DMS79 treated with DMSO at 0.1 percent for 48 hours (cell line): ENCODE results near the gene GGPS1.
A peak's percentile ranks its signal among the peaks of the same experiment; 100 is the strongest.
"Not testable (repeated sequence)": the region's sequence is repeated elsewhere in the genome, so short reads cannot be mapped to it uniquely, and the experiment has no call there.

Experiments used
- DNase-seq: peaks from one replicate; lab custom pipeline; 2025; lab: John Stamatoyannopoulos, UW

Gene GGPS1

GRCh38 chr1:235304549-235305451, 23.6 kb upstream of the GGPS1 start:
- DNase-seq: no peak

DNA sequence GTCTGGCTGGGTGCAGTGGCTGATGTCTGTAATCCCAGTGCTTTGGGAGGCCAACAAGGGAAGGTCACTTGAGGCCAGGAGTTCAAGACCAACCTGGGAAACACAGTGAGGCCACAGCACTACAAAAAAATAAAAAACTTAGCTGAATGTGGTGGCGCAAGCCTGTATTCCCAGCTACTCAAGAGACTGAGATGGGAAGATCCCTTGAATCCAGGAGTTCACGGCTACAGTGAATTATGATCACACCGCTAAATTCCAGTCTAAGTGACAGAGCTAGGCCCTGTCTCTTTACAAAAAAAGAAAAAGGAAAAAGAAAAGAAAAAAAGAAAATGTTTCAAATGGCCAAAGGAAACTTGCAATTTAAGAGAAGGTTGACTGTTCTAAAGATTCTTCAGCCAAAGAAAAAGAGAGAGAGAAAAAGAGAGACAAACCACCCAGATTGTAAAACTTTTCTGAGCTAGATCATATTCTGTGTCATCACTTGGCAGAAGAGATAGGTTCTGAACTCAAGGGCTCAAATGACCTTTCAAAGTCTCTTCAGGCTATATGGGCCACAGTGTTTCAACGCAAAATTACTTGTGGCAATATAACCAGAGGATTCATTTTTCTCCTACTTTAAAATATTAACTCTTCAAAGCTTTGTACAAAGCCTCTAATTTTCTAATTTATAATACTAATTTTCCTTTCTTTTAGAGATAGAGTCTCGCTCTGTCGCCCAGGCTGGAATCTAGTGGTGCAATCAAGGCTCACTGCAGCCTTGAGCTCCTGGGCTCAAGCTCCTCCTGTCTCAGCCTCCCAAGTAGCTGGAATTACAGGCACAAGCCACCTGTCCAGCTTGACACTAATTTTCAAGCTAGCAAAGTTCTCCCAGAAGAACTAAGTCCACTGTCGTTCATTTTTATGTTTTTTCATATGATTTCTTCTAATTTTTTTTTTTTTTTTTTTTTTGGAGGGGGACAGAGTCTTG, 20.9 kb upstream of the GGPS1 start:
- no peak for DNase-seq

DNA sequence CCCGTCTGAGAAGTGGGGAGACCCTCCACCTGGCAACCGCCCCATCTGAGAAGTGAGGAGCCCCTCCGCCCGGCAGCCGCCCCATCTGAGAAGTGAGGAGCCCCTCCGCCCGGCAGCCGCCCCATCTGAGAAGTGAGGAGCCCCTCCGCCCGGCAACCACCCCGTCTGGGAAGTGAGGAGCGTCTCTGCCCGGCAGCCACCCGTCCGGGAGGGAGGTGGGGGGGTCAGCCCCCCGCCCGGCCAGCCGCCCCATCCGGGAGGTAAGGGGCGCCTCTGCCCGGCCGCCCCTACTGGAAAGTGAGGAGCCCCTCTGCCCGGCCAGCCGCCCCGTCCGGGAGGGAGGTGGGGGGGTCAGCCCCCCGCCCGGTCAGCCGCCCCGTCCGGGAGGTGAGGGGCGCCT, 19.2 kb upstream of the GGPS1 start:
- not testable (repeated sequence) for DNase-seq

GRCh38 chr1:235313262-235313661, 15.1 kb upstream of the GGPS1 start:
- no peak for DNase-seq

- DNase-seq: no peak
Measured at GRCh38 chr1:235313931-235314678, 14.3 kb upstream of the GGPS1 start.

DNA sequence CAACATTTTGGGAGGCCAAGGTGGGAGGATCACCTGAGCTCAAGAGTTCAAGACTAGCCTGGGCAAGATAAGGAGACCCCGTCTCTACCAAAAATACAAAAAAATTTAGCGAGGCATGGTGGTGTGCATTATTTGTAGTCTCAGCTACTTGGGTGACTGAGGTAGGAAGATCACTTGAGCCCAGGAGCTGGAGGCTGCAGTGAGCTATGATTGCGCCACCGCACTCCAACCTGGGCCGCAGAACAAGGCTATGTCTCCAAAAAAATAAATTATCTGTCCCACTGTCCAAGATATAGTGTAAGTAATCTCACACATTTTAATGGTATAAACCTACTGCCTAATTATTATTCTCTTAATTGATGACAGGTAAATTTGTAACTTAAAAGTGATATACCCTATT, 13.2 kb upstream of the GGPS1 start:
- no peak for DNase-seq

GRCh38 chr1:235315735-235316134, 12.6 kb upstream of the GGPS1 start:
- no peak for DNase-seq

- DNase-seq: no peak
Measured at GRCh38 chr1:235317168-235317567, 11.2 kb upstream of the GGPS1 start.

DNA sequence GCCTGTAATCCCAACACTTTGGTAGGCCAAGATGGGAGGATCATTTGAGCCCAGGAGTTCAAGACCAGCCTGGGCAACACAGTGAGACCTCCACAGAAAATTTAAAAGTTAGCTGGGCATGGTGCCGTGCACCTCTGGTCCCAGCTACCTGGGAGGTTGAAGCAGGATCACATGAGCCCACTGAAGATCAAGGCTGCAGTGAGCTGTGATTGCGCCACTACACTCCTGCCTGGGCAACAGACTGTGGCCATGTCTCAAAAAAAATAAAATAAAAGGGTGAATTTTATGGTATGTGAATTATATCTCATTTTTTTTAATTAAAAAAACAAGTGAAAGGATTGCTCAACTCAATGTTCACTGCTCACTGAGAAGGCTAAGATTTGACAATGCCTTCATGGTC, 9.1 kb upstream of the GGPS1 start:
- DNase-seq: no peak

- DNase-seq: no peak
Measured at GRCh38 chr1:235320521-235321179, 7.7 kb upstream of the GGPS1 start.

- no peak for DNase-seq
Measured at GRCh38 chr1:235324296-235324695, 4.1 kb upstream of the GGPS1 start.

DNA sequence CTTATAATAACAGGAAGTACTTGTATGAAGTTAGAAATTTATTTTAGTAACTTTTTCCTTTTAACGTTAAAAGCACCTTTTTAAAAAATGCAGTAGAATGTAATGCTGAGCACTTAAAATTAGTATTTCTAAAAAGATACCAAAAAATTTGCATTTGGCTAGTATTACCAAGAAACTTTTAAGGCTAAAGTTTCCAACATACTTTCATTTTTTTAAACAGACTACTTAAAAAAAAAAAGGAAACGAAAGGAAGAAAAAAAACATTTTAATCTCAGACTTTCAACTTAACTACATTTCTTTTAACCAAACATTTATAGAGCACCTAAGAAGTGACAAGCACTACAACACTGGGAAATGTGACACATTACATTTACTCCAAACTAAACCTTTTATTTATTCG, 3.2 kb upstream of the GGPS1 start:
- no peak for DNase-seq

DNA sequence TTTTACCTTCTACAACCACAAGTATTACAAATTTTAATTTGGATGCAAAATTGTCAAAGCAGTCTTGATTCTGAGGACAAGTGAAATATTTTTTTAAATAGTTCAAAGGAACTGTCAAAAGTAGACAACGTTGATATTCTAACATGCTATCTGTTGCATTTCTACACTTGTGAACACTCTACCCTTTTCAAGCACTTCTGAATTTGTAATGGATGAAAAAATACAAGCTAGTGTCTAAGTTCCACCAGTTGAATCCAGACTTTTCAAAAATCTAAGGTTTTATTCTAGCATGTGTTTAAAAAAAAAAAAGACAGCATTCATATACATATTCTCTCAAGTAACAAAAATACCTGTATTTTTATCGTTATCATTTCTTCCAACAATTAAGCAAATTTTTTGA, 2.5 kb upstream of the GGPS1 start:
- DNase-seq: no peak

DNA sequence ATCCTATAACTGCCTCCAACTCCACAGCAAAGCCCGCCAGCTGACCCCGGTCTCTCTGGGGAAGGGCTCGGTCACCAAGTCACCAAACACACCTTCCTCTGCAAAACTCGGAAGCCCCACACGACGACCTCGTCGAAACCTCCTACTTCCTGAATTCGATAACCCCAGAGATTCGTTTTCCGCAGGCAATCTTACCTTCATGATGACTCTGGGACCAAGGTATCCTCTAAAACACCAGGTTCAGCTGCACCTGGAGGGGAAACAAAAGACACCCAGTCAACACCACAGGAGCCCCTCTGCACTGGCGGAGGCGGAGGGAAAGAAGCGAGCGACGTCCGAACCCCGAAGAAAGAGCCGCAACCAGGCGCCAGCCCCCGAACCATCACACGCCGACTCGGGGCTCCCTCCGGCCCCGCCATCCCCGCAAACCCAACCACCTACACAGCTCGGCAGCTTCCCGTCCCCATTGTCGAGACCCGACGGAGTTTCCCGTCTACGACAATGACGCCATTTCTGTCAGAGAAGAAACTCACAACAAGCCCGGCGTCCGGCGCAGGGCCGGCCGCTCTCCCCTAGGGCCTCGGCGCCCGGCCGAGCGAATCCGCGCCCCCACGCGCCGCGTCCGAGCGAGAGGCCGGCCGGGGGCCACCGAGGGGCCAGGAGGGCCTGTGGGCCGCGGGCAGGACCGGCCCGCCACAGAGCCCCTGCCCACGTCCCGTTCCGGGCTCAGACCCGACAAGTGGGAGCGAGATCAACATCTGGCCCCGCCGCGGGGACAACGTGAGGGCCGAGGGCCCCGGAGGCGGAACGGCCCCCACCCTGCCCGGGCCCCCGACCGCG, 1.4 kb upstream of the GGPS1 start:
- DNase-seq: peak; percentile 38

GRCh38 chr1:235327559-235328270, 655 bp upstream of the GGPS1 start, which contains the start of gene ARID4B:
Gene ARID4B (minus strand): TSS chr1:235328179. CDS start chr1:235326919, 1,260 bp downstream.
- peak; percentile 40 for DNase-seq

GRCh38 chr1:235329139-235329902, 951 bp downstream of the GGPS1 start:
- DNase-seq: peak; percentile 73

DNA sequence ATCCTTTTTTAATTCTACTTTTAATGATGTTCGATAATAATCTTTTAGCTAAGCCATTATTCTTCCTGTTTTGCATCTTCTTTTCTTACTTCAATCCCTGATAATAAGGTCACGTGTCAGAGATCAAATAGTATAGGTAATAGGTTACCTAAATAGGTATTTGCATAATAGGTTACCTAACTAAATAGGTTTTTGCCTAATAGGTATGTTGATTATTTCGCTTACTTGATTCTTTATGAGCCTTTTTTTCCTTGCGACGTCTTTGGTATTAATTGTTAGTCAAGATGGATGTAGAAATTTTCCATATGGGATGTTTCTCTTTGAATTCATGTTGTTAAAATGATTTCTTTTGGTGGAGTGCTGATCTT, 2.5 kb downstream of the GGPS1 start:
- DNase-seq: no peak

GRCh38 chr1:235331401-235331800, 3.0 kb downstream of the GGPS1 start:
- DNase-seq: no peak

DNA sequence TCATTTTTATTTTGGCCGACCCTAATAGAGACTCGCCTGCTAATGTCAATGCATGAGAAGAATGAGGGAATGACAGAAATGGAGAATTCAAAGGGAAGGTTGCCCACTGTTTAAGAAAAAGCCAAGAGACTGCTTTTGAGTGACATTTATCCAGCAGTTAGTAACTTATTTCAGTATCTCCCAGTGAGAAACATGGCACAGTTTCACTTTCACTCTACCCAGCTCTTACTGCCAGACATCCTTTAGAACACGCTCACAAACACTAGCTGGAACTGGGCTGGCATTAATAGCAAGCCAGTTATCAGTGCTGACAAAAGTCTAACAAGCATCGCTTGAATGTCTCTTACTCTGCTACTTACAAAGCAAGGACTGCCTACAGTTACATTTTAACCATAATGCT, 8.5 kb downstream of the GGPS1 start:
- DNase-seq: no peak
